ENCODE data around the gene MAN1A1. TPM values are rescaled to one million over a fixed set of nuclear protein-coding genes. Genes with fewer than 3 reads are reported as not detected.

The MAN1A1 gene
- total and polyA plus RNA-seq, 2 of the 8 experiments (the other 6 are each of a cell fraction or from before 2014, with no cell fraction given) = 1.8 to 5.4 TPM

GRCh38 chr6:119344306-119344705, 5.3 kb downstream of the MAN1A1 start:
- Histone ChIP-seq H2AFZ (ENCODE audit: low read length) (no peak overlapping the region), H2AK5ac (ENCODE audit: low read depth, low read length) (no peak overlapping the region), H3K9ac (replicated peaks in 1 of 4; ENCODE audit: extremely low read depth in 1 of 4, low read depth in 3 of 4, low read length in 3 of 4) (no peak overlapping the region), H3K18ac (ENCODE audit: extremely low read depth, low read length) (no peak overlapping the region), H3K23me2 (ENCODE audit: low read depth, low read length) (peaks cover 10% of the 10 kb centered on the region; the same call in 1 of the 2 replicates), H4K5ac (ENCODE audit: insufficient read length, low read depth, low read length) (no peak overlapping the region), H4K8ac (ENCODE audit: extremely low read depth, insufficient read depth, low read length) (no peak overlapping the region), H3K23ac (ENCODE audit: insufficient read length) (no peak overlapping the region), H4K91ac (replicated peaks; ENCODE audit: insufficient read length, low read length) (no peak overlapping the region), H3K4me3 (ENCODE audit: extremely low read depth in 1 of 4, insufficient read depth in 2 of 4, low read depth in 3 of 4, low read length in 4 of 4) (no peak overlapping the region), H3K9me3 (ENCODE audit: insufficient read depth in 2 of 2, low read depth in 1 of 2, low read length in 1 of 2) (no peaks in the 10 kb centered on the region), H3K27ac (ENCODE audit: low read depth, low read length) (no peak overlapping the region), H2BK20ac (ENCODE audit: low read length) (no peak overlapping the region), H2BK120ac (replicated peaks; ENCODE audit: low read depth, low read length) (no peak overlapping the region), H2BK15ac (ENCODE audit: low read length) (no peak overlapping the region), H2BK5ac (ENCODE audit: low read depth, low read length) (no peak overlapping the region), H3K4me2 (ENCODE audit: insufficient read depth in 1 of 2, low read depth in 2 of 2, low read length in 2 of 2) (no peak overlapping the region), H3K36me3 (ENCODE audit: control insufficient read depth in 2 of 4, insufficient read depth in 4 of 4, low read length in 3 of 4) (no peaks in the 10 kb centered on the region), H3K27me3 (replicated peaks in 1 of 4; ENCODE audit: control insufficient read depth in 3 of 4, extremely low read depth in 1 of 4, insufficient read depth in 3 of 4, low read length in 3 of 4) (peaks cover 0 to 12% (median 10%) of the 10 kb centered on the region in 4 experiments; a peak in 5 of 7 replicates), H3K79me2 (ENCODE audit: control insufficient read depth in 1 of 2, insufficient read depth in 2 of 2, low read length in 2 of 2) (no peaks in the 10 kb centered on the region), H2BK12ac (ENCODE audit: low read depth, low read length) (no peak overlapping the region), H3K79me1 (ENCODE audit: low read depth, low read length) (no peaks in the 10 kb centered on the region), H4K20me1 (replicated peaks in 1 of 2; ENCODE audit: control insufficient read depth in 1 of 2, insufficient read depth in 2 of 2, low read length in 2 of 2) (no peaks in the 10 kb centered on the region), H3K14ac (ENCODE audit: insufficient read length) (no peak overlapping the region), H3K56ac (replicated peaks; ENCODE audit: insufficient read length, low read depth, low read length) (no peak overlapping the region), H3K4me1 (replicated peaks in 1 of 4; ENCODE audit: control insufficient read depth in 3 of 4, insufficient read depth in 4 of 4, low read length in 3 of 4) (peaks cover 2 to 8% (median 7%) of the 10 kb centered on the region in 4 experiments), H3K4ac (replicated peaks; ENCODE audit: insufficient read length, low read depth, low read length) (no peak overlapping the region)
- ChIA-PET POLR2A (ENCODE audit: partially characterized antibody) (no interaction called here), CTCF (ENCODE audit: partially characterized antibody) (interaction anchor here (1.2 to 2.1 kb wide), 3 partner anchors 11 to 383 kb away, joined by 3 to 13 read pairs (median 9); no protein-coding TSS in a partner anchor)
- WGBS, 2 experiments (ENCODE audit: extremely low coverage in 1 of 2, insufficient coverage in 1 of 2, insufficient read length in 1 of 2, insufficient replicate concordance in 2 of 2, low coverage in 1 of 2, low lambda C conversion rate in 2 of 2, missing lambda C conversion rate in 1 of 2) = 89% methylated on average over 1 of the region's 1 CpG; no CpG with 5 or more reads in 1 of the 2 experiments
- no peak for DNase-seq (ENCODE audit: low read depth in 1 of 2, low spot score in 2 of 2)
- TF ChIP-seq RAD21 (IDR thresholded peaks at IDR 0.05 in 1 of 2, conservative IDR thresholded peaks at IDR 0.05 in 1 of 2; ENCODE audit: low read depth in 2 of 2, low read length in 2 of 2) = 0 out of 4 replicates have a peak, but pooled peaks of 1 of the 2 experiments have one; percentile 3
- no peak for TF ChIP-seq SUZ12 (IDR thresholded peaks at IDR 0.05; ENCODE audit: low read length)
- TF ChIP-seq HDAC2 (IDR thresholded peaks at IDR 0.05; ENCODE audit: borderline replicate concordance in 1 of 2, low read depth in 2 of 2, low read length in 2 of 2) = no peak
- TF ChIP-seq CTCF (IDR thresholded peaks at IDR 0.05; ENCODE audit: control extremely low read depth in 1 of 3, insufficient read depth in 1 of 3, low read depth in 1 of 3, low read length in 3 of 3) = peak in 1 of 3 experiments; percentile 17; a peak in 1 of 4 replicates
- FAIRE-seq = no peak
